CD14-positive monocyte (primary cell): ENCODE measurements around the gene PGAP2. TPM values are rescaled to one million over a fixed set of nuclear protein-coding genes. Genes with fewer than 3 reads are reported as not detected.
A peak's percentile ranks its signal among the peaks of the same experiment; 100 is the strongest.

Source experiments
- DNase-seq, 3 donors: peaks; one replicate each; pipeline ENCODE4 v3.0.0-alpha.2; 2011 to 2022
- H2AFZ ChIP-seq: 2 replicates; pipeline ENCODE4 v1.6.0; 2012; ENCODE audit warnings: mild to moderate bottlenecking, low read depth, low read length, inconsistent platforms; ENCODE audit not compliant: insufficient read depth, poor library complexity, severe bottlenecking
- H3K27ac ChIP-seq, 2 donors: 1 replicate in 1 of 2; 2 replicates in 1 of 2; pipeline ENCODE4 v1.5.1; 2012 to 2013; ENCODE audit warnings: low read length in 2 of 2, control low read depth in 1 of 2, inconsistent platforms in 1 of 2, low read depth in 1 of 2, mild to moderate bottlenecking in 1 of 2
- H3K27me3 ChIP-seq, 2 donors: one replicate each; pipeline versions ENCODE4 v1.6.0 to v1.6.1; 2011 to 2013; ENCODE audit warnings: low read length in 2 of 2; ENCODE audit not compliant: control insufficient read depth in 2 of 2, insufficient read depth in 2 of 2
- H3K36me3 ChIP-seq, 2 donors: replicated peaks in 1 of 2; 1 replicate in 1 of 2; 2 replicates in 1 of 2; pipeline versions ENCODE4 v1.5.1 to v1.6.1; 2012 to 2013; ENCODE audit warnings: low read length in 2 of 2, control low read depth in 1 of 2, inconsistent platforms in 1 of 2, mild to moderate bottlenecking in 1 of 2; ENCODE audit not compliant: insufficient read depth in 2 of 2, control insufficient read depth in 1 of 2
- H3K4me1 ChIP-seq, 2 donors: 1 replicate in 1 of 2; 2 replicates in 1 of 2; pipeline versions ENCODE4 v1.5.1 to v1.6.1; 2012 to 2013; ENCODE audit warnings: low read length in 2 of 2, control low read depth in 1 of 2, inconsistent platforms in 1 of 2, mild to moderate bottlenecking in 1 of 2, moderate library complexity in 1 of 2; ENCODE audit not compliant: insufficient read depth in 2 of 2, control insufficient read depth in 1 of 2
- H3K4me2 ChIP-seq: replicated peaks from 2 replicates; pipeline ENCODE3; 2012; ENCODE audit warnings: low read length, moderate library complexity, mild to moderate bottlenecking; ENCODE audit not compliant: poor library complexity, severe bottlenecking; ENCODE audit errors: extremely low read depth
- H3K4me3 ChIP-seq, 3 experiments: fragments of 200-600 bp in 1 of 3; sonication (generic) in 1 of 3; replicated peaks in 1 of 3; 1 replicate in 2 of 3; 2 replicates in 1 of 3; pipeline ENCODE4 v1.5.1; 2011 to 2013; ENCODE audit warnings: low read length in 3 of 3, mild to moderate bottlenecking in 3 of 3, control low read depth in 2 of 3, low read depth in 2 of 3, inconsistent platforms in 1 of 3, moderate library complexity in 1 of 3
- H3K79me2 ChIP-seq: 2 replicates; pipeline ENCODE4 v1.6.0; 2012; ENCODE audit warnings: mild to moderate bottlenecking, control low read depth, inconsistent platforms, low read length, moderate library complexity; ENCODE audit not compliant: insufficient read depth
- H3K9ac ChIP-seq: 2 replicates; pipeline ENCODE4 v1.6.0; 2017; ENCODE audit warnings: low read length, mild to moderate bottlenecking; ENCODE audit not compliant: insufficient read depth, poor library complexity, severe bottlenecking
- H3K9me3 ChIP-seq, 2 donors: replicated peaks in 1 of 2; 1 replicate in 1 of 2; 2 replicates in 1 of 2; pipeline versions ENCODE4 v1.5.1 to v1.6.1; 2012 to 2013; ENCODE audit warnings: low read length in 2 of 2, control low read depth in 1 of 2; ENCODE audit not compliant: control insufficient read depth in 1 of 2, insufficient read depth in 1 of 2
- H4K20me1 ChIP-seq: 2 replicates; pipeline ENCODE4 v1.6.0; 2012; ENCODE audit warnings: mild to moderate bottlenecking, low read length, control low read depth, moderate library complexity; ENCODE audit not compliant: insufficient read depth
- H3K27ac Mint-ChIP-seq, 7 donors: one replicate each; pipeline ENCODE4 v1.8.0; 2020; ENCODE audit warnings: mild to moderate bottlenecking in 7 of 7, mixed read lengths in 7 of 7, moderate library complexity in 6 of 7, inconsistent platforms in 2 of 7
- H3K27me3 Mint-ChIP-seq, 3 donors: one replicate each; pipeline ENCODE4 v1.8.0; 2021 to 2022; ENCODE audit warnings: low read depth in 3 of 3, mild to moderate bottlenecking in 3 of 3, mixed read lengths in 3 of 3, moderate library complexity in 3 of 3, inconsistent platforms in 1 of 3
- H3K36me3 Mint-ChIP-seq, 2 donors: one replicate each; pipeline ENCODE4 v1.8.0; 2020; ENCODE audit warnings: mixed read lengths in 2 of 2, inconsistent platforms in 1 of 2, mild to moderate bottlenecking in 1 of 2
- H3K4me1 Mint-ChIP-seq: one replicate; pipeline ENCODE4 v1.8.0; 2020; ENCODE audit warnings: mild to moderate bottlenecking, mixed read lengths
- H3K4me3 Mint-ChIP-seq, 2 donors: one replicate each; pipeline ENCODE4 v1.8.0; 2020; ENCODE audit warnings: mild to moderate bottlenecking in 2 of 2, mixed read lengths in 2 of 2, moderate library complexity in 1 of 2
- H3K9me3 Mint-ChIP-seq, 7 donors: one replicate each; pipeline ENCODE4 v1.8.0; 2020 to 2022; ENCODE audit warnings: mixed read lengths in 7 of 7, mild to moderate bottlenecking in 6 of 7, moderate library complexity in 6 of 7, inconsistent platforms in 2 of 7
- CTCF ChIP-seq: fragments of 200-600 bp; IDR thresholded peaks from one replicate; pipeline ENCODE4 v1.8.0; 2022; ENCODE audit warnings: antibody characterized with exemption, mild to moderate bottlenecking
- WGBS: methylation state at CpG from one replicate; pipeline ENCODE4 v1.1.5; 2013; ENCODE audit warnings: missing lambda C conversion rate; ENCODE audit not compliant: insufficient coverage; 5-methylcytosine and 5-hydroxymethylcytosine counted together
- intact Hi-C, 2 donors: fragments of 100-400 bp; cut with micrococcal nuclease; formaldehyde crosslinking; loops; one replicate each; pipeline versions ENCODE4 v1.15.0 to v1.15.1; 2023
- polyA plus RNA-seq, 3 donors: library from polyadenylated mRNA; depleted of rRNA in 1 of 3; unstranded in 2 of 3; stranded (reverse) in 1 of 3; fragments of 300-500 nt in 2 of 3; fragments of >200 nt in 1 of 3; fragmentation: Illumina TruSeq in 2 of 3; gene quantifications; 1 replicate in 2 of 3; 2 replicates in 1 of 3; pipeline ENCODE4 v1.2.3, GENCODE V29; 2012 to 2021

Gene PGAP2
- polyA plus RNA-seq, 3 donors, result 5.8 to 17.9 (median 6.8) TPM

- peak overlapping the region in 2 of 7 donors; percentile 21 to 50 for H3K27ac Mint-ChIP-seq
- H3K36me3 Mint-ChIP-seq, result no peaks in the 10 kb centered on the region
- peaks cover 8% of the 10 kb centered on the region for H3K4me1 Mint-ChIP-seq
- no peak for DNase-seq
- Histone ChIP-seq H3K9me3 (no peaks in the 10 kb centered on the region), H3K4me3 (no peak overlapping the region), H3K36me3 (no peaks in the 10 kb centered on the region), H2AFZ (no peak overlapping the region), H3K4me2 (no peak overlapping the region), H3K27me3 (no peaks in the 10 kb centered on the region), H3K4me1 (peaks cover 8% of the 10 kb centered on the region in 2 donors), H3K27ac (no peak overlapping the region), H4K20me1 (peaks cover 4% of the 10 kb centered on the region), H3K79me2 (peaks cover 18% of the 10 kb centered on the region), H3K9ac (no peak overlapping the region)
- no peak overlapping the region for H3K4me3 Mint-ChIP-seq
- no peak for TF ChIP-seq CTCF
- 100% methylated on average over 1 of the region's 1 CpG for WGBS
- intact Hi-C loops, result loop anchor here in 1 of 2 donors (5.0 kb wide), 1 partner anchor 227 kb away; no protein-coding TSS in a partner anchor
- H3K27me3 Mint-ChIP-seq, result peaks cover 0 to 2% (median 2%) of the 10 kb centered on the region in 3 donors
- H3K9me3 Mint-ChIP-seq, result peaks cover 0 to 3% (median 0%) of the 10 kb centered on the region in 7 donors
Observed at GRCh38 chr11:3845246-3845645, 36.9 kb downstream of the PGAP2 start.

- Histone ChIP-seq H3K27me3 (no peaks in the 10 kb centered on the region), H3K9ac (no peak overlapping the region), H2AFZ (no peak overlapping the region), H3K4me3 (no peak overlapping the region), H4K20me1 (no peaks in the 10 kb centered on the region), H3K27ac (no peak overlapping the region), H3K79me2 (peaks cover 14% of the 10 kb centered on the region), H3K4me1 (peaks cover 8% of the 10 kb centered on the region in 2 donors), H3K4me2 (no peak overlapping the region), H3K36me3 (no peaks in the 10 kb centered on the region), H3K9me3 (no peaks in the 10 kb centered on the region)
- H3K27ac Mint-ChIP-seq, result peak overlapping the region in 1 of 7 donors; percentile 50
- peaks cover 0 to 2% (median 2%) of the 10 kb centered on the region in 3 donors for H3K27me3 Mint-ChIP-seq
- peaks cover 8% of the 10 kb centered on the region for H3K4me1 Mint-ChIP-seq
- no peaks in the 10 kb centered on the region for H3K36me3 Mint-ChIP-seq
- WGBS, result no CpG with 5 or more reads among the region's 3 CpGs
- peaks cover 0 to 3% (median 0%) of the 10 kb centered on the region in 7 donors for H3K9me3 Mint-ChIP-seq
- intact Hi-C loops, result loop anchor here in 1 of 2 donors (5.0 kb wide), 1 partner anchor 227 kb away; no protein-coding TSS in a partner anchor
- no peak overlapping the region for H3K4me3 Mint-ChIP-seq
- no peak for TF ChIP-seq CTCF
- DNase-seq, result no peak
Observed at GRCh38 chr11:3845670-3846069, 37.3 kb downstream of the PGAP2 start.
